Activated CD4-positive, alpha-beta T cell treated with anti-CD3 and anti-CD28 coated beads, Interleukin-2, amount 50 U/mL, for 1 hour (primary cell): ENCODE data around the gene CLECL1.
A peak's percentile ranks its signal among the peaks of the same experiment; 100 is the strongest.
"Not testable (repeated sequence)": the region's sequence is repeated elsewhere in the genome, so short reads cannot be mapped to it uniquely, and the experiment has no call there.

Experiments used
- DNase-seq: peaks from one replicate; pipeline ENCODE4 v3.0.0-alpha.2; 2020

The CLECL1 gene

DNA sequence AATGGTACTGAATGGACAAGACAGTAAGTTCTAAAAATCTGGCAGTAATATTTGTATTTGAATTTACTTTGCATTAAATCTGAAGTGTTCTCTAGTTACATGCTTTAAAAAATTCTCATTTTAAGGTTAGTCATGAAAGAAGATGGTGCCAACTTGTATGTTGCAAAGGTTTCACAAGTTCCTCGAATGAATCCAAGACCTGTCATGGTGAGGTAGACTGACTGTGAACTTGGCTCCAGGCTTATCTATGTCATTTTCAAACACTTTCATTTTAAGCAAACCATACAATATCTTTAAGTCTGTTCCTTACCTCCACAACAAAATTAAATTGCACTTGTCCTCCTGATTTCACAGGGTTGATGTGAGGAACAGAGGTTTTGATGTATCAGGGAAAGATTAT, 40.0 kb downstream of the CLECL1 start:
- no peak for DNase-seq

DNA sequence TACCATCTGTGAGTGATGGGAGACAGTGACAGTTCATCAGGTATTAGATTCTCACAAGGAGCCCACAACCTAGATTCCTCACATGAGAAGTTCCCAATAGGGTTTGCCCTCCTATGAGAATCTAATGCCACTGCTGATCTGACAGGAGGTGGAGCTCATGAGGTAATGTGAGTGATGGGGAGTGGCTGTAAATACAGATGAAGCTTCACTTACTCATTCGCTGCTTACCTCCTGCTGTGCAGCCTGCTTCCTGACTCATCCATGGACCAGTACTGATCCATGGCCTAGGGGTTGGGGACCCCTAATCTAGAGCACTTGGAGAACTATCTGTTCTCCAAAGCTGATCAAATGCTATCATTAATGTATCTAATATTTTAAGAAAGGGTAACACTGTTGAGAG, 45.7 kb downstream of the CLECL1 start:
- DNase-seq: no peak

DNA sequence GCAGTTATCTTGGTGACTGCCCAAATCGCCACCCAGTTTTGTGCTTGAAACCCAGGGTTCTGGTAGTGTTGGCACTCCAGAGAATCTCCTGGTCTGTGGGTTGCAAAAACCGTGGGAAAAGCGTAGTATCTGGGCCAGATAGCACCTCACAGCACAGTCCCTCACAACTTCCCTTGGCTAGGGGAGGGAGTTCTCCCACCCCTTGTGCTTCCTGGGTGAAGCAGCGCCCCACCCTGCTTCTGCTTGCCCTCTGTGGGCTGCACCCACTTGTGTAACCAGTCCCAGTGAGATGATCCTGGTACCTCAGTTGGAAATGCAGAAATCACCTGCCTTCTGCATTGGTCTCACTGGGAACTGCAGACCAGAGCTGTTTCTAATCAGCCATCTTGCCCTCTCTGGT, 47.0 kb downstream of the CLECL1 start:
- DNase-seq: no peak

DNA sequence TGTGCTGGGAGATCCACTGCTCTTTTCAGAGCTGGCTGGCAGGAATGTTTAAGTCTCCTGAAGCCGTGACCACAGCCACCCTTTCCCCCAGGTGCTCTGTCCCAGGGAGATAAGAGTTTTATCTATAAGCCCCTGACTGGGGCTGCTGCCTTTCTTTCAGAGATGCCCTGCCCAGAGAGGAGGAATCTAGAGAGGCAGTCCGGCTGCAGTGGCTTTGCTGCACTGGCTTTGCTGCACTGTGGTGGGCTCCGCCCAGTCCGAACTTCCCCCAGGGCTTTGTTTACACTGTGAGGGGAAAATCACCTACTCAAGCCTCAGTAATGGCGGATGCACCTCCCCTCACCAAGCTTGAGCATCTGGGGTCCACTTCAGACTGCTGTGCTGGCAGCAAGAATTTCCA, 47.5 kb downstream of the CLECL1 start:
- not testable (repeated sequence) for DNase-seq

DNA sequence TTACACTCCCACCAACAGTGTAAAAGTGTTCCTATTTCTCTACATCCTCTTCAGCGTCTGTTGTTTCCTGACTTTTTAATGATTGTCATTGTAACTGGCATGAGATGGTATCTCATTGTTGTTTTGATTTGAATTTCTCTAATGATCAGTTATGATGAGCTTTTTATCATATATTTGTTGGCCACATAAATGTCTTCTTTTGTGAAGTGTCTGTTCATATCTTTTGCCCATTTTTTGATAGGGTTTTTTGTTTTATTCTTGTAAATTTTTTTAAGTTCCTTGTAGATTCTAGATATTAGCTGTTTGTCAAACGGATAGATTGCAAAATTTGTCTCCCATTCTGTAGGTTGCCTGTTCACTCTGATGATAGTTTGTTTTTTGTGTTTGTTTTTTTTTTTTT, 49.9 kb downstream of the CLECL1 start:
- not testable (repeated sequence) for DNase-seq

DNA sequence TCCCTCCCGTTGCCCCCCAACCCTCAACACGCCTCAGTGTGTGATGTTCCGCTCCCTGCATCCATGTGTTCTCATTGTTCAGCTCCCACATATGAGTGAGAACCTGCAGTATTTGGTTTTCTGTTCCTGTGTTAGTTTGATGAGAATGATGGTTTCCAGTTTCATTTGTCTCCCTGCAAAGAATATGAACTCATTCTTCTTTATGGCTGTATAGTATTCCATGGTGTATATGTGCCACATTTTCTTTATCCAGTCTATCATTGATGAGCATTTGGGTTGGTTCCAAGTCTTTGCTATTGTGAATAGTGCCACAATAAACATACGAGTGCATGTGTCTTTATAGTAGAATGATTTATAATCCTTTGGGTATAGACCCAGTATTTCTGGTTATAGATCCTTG, 50.4 kb downstream of the CLECL1 start:
- DNase-seq: not testable (repeated sequence)

DNA sequence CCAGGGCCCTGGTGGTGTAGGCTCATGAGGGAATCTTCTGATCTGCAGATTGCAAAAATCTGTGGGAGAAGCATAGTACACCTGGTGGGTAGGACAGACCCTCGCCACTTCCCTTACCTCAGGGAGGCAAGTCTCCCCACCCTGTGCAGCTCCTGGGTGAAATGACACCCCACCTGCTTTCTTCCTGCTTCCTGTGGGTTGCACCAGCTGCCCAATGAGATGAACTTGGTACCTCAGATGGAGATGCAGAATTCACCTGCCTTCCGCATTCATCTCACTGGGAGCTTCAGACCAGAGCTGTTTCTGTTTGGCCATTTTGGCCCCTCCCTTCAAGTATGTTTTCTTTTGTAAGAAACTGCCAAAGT, 58.7 kb downstream of the CLECL1 start:
- DNase-seq: peak; percentile 35

DNA sequence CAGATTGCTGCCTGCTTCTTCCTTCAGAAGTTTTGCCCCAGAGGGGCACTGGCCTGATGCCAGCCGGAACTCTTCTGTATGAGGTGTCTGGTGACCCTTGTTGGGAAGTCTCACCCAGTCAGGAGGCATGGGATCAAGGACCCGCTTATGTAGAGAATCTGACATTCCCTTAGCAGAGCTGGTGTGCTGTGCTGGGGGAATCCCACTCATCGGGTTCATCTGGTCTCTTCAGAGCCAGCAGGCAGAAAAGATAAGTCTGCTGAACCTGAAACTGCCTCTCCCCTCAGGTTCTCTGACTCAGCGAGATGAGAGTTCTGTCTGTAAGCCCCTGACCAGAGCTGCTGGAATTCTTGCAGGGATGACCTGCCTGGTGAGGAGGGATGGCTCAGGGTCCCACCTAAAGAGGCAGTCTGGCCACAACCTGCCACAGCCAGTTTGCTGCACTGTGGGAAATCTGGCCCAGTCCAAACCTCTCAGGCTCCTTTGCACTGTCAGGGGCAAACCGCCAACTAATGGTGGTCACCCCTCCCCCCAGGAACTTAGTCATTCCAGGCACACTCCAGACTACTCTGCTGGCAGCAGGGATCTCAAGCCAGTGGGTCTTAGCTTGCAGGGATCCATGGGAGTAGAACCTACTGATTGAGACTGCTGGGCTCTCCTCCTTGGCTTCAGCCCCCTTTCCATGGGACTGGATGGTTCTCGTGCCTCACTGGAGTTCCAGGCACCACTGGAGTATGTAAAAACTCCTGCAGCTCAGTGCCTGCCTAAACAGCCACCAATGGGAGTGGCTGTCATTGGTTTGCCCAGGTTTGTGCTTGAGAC, 59.3 kb downstream of the CLECL1 start:
- DNase-seq: peak; percentile 34
